ENCODE results near the gene GJB2. TPM values are rescaled to one million over a fixed set of nuclear protein-coding genes. Genes with fewer than 3 reads are reported as not detected.
"Not testable (repeated sequence)": the region's sequence is repeated elsewhere in the genome, so short reads cannot be mapped to it uniquely, and the experiment has no call there.

GJB2 gene
- total RNA-seq, 1 donor from 2014 or later: 0.77 TPM

GRCh38 chr13:20156702-20157101 is 36.0 kb downstream of the GJB2 start:
- intact Hi-C loops (cut with DNase I): no loop called here

GRCh38 chr13:20153290-20153689 is 39.4 kb downstream of the GJB2 start:
- H3K27me3 ChIP-seq (ENCODE audit: low read depth): peaks cover 77% of the 10 kb centered on the region
- DNase-seq; ATAC-seq; H3K9me3 ChIP-seq; H3K4me1 ChIP-seq; H3K4me3 ChIP-seq; H3K36me3 ChIP-seq; H3K27ac ChIP-seq; intact Hi-C loops (cut with DNase I): not testable (repeated sequence)

More at GRCh38 chr13:20156702-20157101, 36.0 kb downstream of the GJB2 start:
- no peaks in the 10 kb centered on the region for H3K9me3 ChIP-seq
- ATAC-seq (no peak), DNase-seq (no peak)
- peaks cover 88% of the 10 kb centered on the region for H3K27me3 ChIP-seq (ENCODE audit: low read depth)
- peaks cover 15% of the 10 kb centered on the region for H3K4me1 ChIP-seq
- no peak overlapping the region for H3K27ac ChIP-seq
- TF ChIP-seq CTCF (IDR thresholded peaks at IDR 0.05): no peak
- no peaks in the 10 kb centered on the region for H3K36me3 ChIP-seq
- H3K4me3 ChIP-seq: no peak overlapping the region

- ATAC-seq: no peak
- H3K4me3 ChIP-seq: no peak overlapping the region
- intact Hi-C loops (cut with DNase I): no loop called here
- no peaks in the 10 kb centered on the region for H3K9me3 ChIP-seq
- H3K27ac ChIP-seq: no peak overlapping the region
- no peak for DNase-seq
- H3K27me3 ChIP-seq (ENCODE audit: low read depth): peaks cover 64% of the 10 kb centered on the region
- TF ChIP-seq CTCF (IDR thresholded peaks at IDR 0.05): no peak
- H3K36me3 ChIP-seq: no peaks in the 10 kb centered on the region
- H3K4me1 ChIP-seq: no peaks in the 10 kb centered on the region
Observed at GRCh38 chr13:20151612-20152011, 41.1 kb downstream of the GJB2 start.

- TF ChIP-seq CTCF (IDR thresholded peaks at IDR 0.05): no peak
- H3K4me3 ChIP-seq: no peak overlapping the region
- intact Hi-C loops (cut with DNase I): no loop called here
- no peak overlapping the region for H3K27ac ChIP-seq
- ATAC-seq (no peak), DNase-seq (no peak)
- no peaks in the 10 kb centered on the region for H3K36me3 ChIP-seq
- no peaks in the 10 kb centered on the region for H3K9me3 ChIP-seq
- no peaks in the 10 kb centered on the region for H3K4me1 ChIP-seq
- H3K27me3 ChIP-seq (ENCODE audit: low read depth): peaks cover 62% of the 10 kb centered on the region
Observed at GRCh38 chr13:20151016-20151415, 41.7 kb downstream of the GJB2 start.

GRCh38 chr13:20150561-20150960 is 42.2 kb downstream of the GJB2 start:
- intact Hi-C loops (cut with DNase I): no loop called here
- no peak for TF ChIP-seq CTCF (IDR thresholded peaks at IDR 0.05)
- ATAC-seq (peak in 1 of 2 donors; percentile 10), DNase-seq (no peak)
- no peak overlapping the region for H3K4me3 ChIP-seq
- H3K9me3 ChIP-seq: no peaks in the 10 kb centered on the region
- H3K36me3 ChIP-seq: no peaks in the 10 kb centered on the region
- H3K4me1 ChIP-seq: no peaks in the 10 kb centered on the region
- H3K27me3 ChIP-seq (ENCODE audit: low read depth): peaks cover 62% of the 10 kb centered on the region
- H3K27ac ChIP-seq: no peak overlapping the region

- TF ChIP-seq CTCF (IDR thresholded peaks at IDR 0.05): no peak
Observed at GRCh38 chr13:20149762-20150161, 43.0 kb downstream of the GJB2 start.

More at GRCh38 chr13:20149762-20150161, 43.0 kb downstream of the GJB2 start:
- H3K4me3 ChIP-seq: no peak overlapping the region
- no peaks in the 10 kb centered on the region for H3K36me3 ChIP-seq
- peaks cover 60% of the 10 kb centered on the region for H3K27me3 ChIP-seq (ENCODE audit: low read depth)
- ATAC-seq: no peak
- DNase-seq: no peak
- H3K27ac ChIP-seq: no peak overlapping the region
- H3K9me3 ChIP-seq: no peaks in the 10 kb centered on the region
- H3K4me1 ChIP-seq: no peaks in the 10 kb centered on the region
- intact Hi-C loops (cut with DNase I): no loop called here
